Retinal pigment epithelial cell (primary cell): Measurements from ENCODE around the gene COLGALT1.

Source experiments
- DNase-seq: peaks from one replicate; pipeline ENCODE4 v3.0.0-alpha.2; 2010; ENCODE audit warnings: low read depth
- H3K4me3 ChIP-seq: 2 replicates; pipeline ENCODE4 v1.5.1; 2011; ENCODE audit warnings: mild to moderate bottlenecking, low read length, control low read depth, moderate library complexity
- CTCF ChIP-seq: conservative IDR thresholded peaks from 2 replicates; pipeline ENCODE4 v1.5.1; 2011; ENCODE audit warnings: low read depth, low read length, control low read depth, inconsistent platforms

Gene COLGALT1

DNA sequence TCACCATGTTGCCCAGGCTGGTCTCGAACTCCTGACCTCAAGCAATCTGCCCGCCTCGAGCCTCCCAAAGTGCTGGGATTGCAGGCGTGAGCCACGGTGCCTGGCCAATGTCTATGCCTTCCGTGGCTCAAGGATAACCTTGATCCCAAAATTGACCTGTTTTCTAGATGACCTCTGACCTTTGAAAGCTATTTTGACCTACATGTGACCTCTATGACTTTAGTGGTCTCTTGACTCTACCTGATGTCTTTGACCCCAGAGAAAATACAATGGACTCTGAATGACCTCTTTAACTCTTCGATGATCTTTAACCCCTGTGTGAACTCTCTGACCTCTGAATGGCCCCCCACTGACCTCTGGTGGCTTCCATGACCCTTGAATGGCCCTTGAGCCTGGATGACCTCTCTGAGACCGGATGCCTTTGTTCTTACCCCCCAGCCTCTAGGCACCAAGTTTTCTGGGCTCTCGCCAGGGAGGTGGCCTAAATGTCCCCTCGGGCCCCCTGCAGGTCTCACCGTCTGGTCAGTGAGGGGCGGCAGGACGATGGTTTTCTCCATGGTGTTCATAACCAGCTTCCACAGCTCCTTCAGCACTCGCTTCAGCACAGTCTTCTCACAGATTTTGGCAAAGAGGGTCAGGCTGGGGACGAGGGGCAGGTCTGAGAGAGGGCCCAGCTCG, 69.0 kb downstream of the COLGALT1 start:
- H3K4me3 ChIP-seq: no peak overlapping the region
- DNase-seq: no peak
- TF ChIP-seq CTCF: no peak

DNA sequence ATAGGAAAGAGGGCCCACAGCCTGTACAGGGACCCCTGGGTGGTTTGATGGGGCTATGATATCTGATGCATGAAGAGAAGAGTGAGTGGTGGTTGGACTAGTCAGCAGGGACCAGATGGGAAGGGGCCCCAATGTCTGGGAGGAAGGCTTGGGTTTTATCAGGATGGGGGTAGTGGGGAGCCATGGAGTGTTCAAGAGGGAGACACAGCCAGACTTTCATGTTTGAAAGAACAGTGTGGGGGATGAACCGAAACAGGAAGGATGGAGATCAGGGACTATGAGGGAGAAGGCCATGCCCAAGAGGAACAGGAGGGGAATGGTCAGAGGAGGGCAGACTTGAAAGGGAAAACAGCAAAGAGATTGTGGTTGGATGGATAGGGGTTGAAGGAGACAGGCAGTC, 69.6 kb downstream of the COLGALT1 start:
- no peak for DNase-seq

GRCh38 chr19:17625980-17626379, 70.5 kb downstream of the COLGALT1 start:
- H3K4me3 ChIP-seq: no peak overlapping the region
- TF ChIP-seq CTCF: no peak
- DNase-seq: no peak

More for the DNA sequence above, 69.6 kb downstream of the COLGALT1 start:
- H3K4me3 ChIP-seq: no peak overlapping the region
- no peak for TF ChIP-seq CTCF

DNA sequence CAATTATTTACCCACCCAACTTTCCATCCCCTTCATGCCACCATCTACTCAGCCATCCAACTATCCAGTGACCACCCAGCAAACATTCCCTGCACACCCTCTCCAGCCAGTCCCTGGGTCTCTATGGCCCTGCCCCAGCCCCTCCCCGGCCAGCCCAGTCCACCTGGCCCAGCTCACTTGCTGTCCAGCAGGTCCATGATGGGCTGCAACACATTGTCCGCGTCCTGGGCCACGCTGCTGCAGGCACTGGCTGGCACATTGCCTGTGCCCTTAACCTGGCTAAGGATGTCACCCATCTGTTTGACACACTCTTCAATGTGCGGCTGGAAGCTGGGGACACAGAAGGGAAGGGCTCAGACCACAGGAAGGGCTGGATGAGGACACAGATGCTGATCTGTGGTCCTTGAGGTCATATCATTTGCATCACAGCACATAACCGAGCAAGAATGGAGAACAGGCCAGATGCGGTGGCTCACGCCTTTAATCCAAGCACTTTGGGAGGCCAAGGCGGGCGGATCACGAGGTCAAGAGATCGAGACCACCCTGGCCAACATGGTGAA, 71.1 kb downstream of the COLGALT1 start:
- H3K4me3 ChIP-seq: no peak overlapping the region
- no peak for DNase-seq
- no peak for TF ChIP-seq CTCF

- TF ChIP-seq CTCF: no peak
Measured at GRCh38 chr19:17627161-17627560, 71.7 kb downstream of the COLGALT1 start.

GRCh38 chr19:17627921-17628320, 72.5 kb downstream of the COLGALT1 start:
- no peak for DNase-seq
- H3K4me3 ChIP-seq: no peak overlapping the region
- TF ChIP-seq CTCF: no peak

More at GRCh38 chr19:17627161-17627560, 71.7 kb downstream of the COLGALT1 start:
- DNase-seq: no peak
- no peak overlapping the region for H3K4me3 ChIP-seq

- no peak for TF ChIP-seq CTCF
- no peak overlapping the region for H3K4me3 ChIP-seq
- DNase-seq: no peak
Measured at GRCh38 chr19:17629760-17630159, 74.3 kb downstream of the COLGALT1 start.
